Vagina (tissue), 2 donors: Measurements from ENCODE around the gene LRRN2.

Source experiments
- POLR2A ChIP-seq, 2 donors: fragments of 450-650 bp; IDR thresholded peaks; one replicate each; pipeline ENCODE4 v1.6.1; 2017; ENCODE audit warnings: antibody characterized with exemption in 2 of 2, mild to moderate bottlenecking in 2 of 2, moderate library complexity in 2 of 2
- POLR2AphosphoS5 ChIP-seq, 2 donors: sonication (generic); formaldehyde crosslinking; IDR thresholded peaks; one replicate each; pipeline ENCODE4 v1.9.0; 2017; ENCODE audit warnings: antibody characterized with exemption in 2 of 2, mild to moderate bottlenecking in 2 of 2, low read depth in 1 of 2; ENCODE audit not compliant: insufficient read depth in 1 of 2
- TF ChIP-seq, protein P1 (sequence below), 3 experiments: fragments of 450-650 bp in 2 of 3; fragments of 200-600 bp in 1 of 3; sonication (generic) in 1 of 3; IDR thresholded peaks; one replicate each; pipeline ENCODE4 v1.5.1; 2017 to 2019; ENCODE audit warnings: antibody characterized with exemption in 3 of 3, mild to moderate bottlenecking in 2 of 3, moderate library complexity in 2 of 3

GRCh38 chr1:204704794-204705492, 19.4 kb upstream of the LRRN2 start:
- TF ChIP-seq, protein P1, sequence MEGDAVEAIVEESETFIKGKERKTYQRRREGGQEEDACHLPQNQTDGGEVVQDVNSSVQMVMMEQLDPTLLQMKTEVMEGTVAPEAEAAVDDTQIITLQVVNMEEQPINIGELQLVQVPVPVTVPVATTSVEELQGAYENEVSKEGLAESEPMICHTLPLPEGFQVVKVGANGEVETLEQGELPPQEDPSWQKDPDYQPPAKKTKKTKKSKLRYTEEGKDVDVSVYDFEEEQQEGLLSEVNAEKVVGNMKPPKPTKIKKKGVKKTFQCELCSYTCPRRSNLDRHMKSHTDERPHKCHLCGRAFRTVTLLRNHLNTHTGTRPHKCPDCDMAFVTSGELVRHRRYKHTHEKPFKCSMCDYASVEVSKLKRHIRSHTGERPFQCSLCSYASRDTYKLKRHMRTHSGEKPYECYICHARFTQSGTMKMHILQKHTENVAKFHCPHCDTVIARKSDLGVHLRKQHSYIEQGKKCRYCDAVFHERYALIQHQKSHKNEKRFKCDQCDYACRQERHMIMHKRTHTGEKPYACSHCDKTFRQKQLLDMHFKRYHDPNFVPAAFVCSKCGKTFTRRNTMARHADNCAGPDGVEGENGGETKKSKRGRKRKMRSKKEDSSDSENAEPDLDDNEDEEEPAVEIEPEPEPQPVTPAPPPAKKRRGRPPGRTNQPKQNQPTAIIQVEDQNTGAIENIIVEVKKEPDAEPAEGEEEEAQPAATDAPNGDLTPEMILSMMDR (IDR thresholded peaks at IDR 0.05): no peak
- no peak for TF ChIP-seq POLR2AphosphoS5 (IDR thresholded peaks at IDR 0.05; ENCODE audit: insufficient read depth in 1 of 2, low read depth in 1 of 2)
- TF ChIP-seq POLR2A (IDR thresholded peaks at IDR 0.05): no peak
